ENCODE data around the gene TNFRSF8. TPM values are rescaled to one million over a fixed set of nuclear protein-coding genes. Genes with fewer than 3 reads are reported as not detected.

TNFRSF8 gene
- polyA plus RNA-seq, 1 of the 3 experiments (the other 2 are of a cell fraction), result 0.07 TPM

GRCh38 chr1:12141163-12141850 is 78.2 kb downstream of the TNFRSF8 start (continued):
- no peak for TF ChIP-seq USF1 (IDR thresholded peaks at IDR 0.05; ENCODE audit: borderline replicate concordance, low read depth)
- TF ChIP-seq ELF1 (IDR thresholded peaks at IDR 0.05), result no peak
- TF ChIP-seq TAF1 (IDR thresholded peaks at IDR 0.05; ENCODE audit: borderline replicate concordance, low read depth, low read length), result no peak
- TF ChIP-seq USF2 (IDR thresholded peaks at IDR 0.05; ENCODE audit: borderline replicate concordance, low read depth, low read length), result no peak
- TF ChIP-seq PBX3 (IDR thresholded peaks at IDR 0.05), result no peak
- no peak for TF ChIP-seq POLR2AphosphoS5 (IDR thresholded peaks at IDR 0.05; ENCODE audit: low read depth, low read length)
- TF ChIP-seq MXI1 (IDR thresholded peaks at IDR 0.05; ENCODE audit: low read depth, low read length), result no peak
- no peak for TF ChIP-seq RXRA (IDR thresholded peaks at IDR 0.05; ENCODE audit: borderline replicate concordance, low read depth)
- TF ChIP-seq EP300 (IDR thresholded peaks at IDR 0.05; ENCODE audit: borderline replicate concordance in 1 of 2, low read depth in 1 of 2, low read length in 1 of 2), result no peak
- no peak for TF ChIP-seq RCOR1 (IDR thresholded peaks at IDR 0.05; ENCODE audit: low read length)
- no peak for TF ChIP-seq RFX5 (IDR thresholded peaks at IDR 0.05; ENCODE audit: low read length)

GRCh38 chr1:12142141-12142823 is 79.2 kb downstream of the TNFRSF8 start:
- Histone ChIP-seq H3K36me3 (replicated peaks in 1 of 2; ENCODE audit: control insufficient read depth in 1 of 2, insufficient read depth in 2 of 2, low read length in 1 of 2) (no peaks in the 10 kb centered on the region), H3K27ac (ENCODE audit: low read depth in 2 of 2, low read length in 1 of 2) (no peak overlapping the region), H3K79me2 (ENCODE audit: insufficient read depth) (no peaks in the 10 kb centered on the region), H3K9ac (no peak overlapping the region), H3K4me1 (ENCODE audit: control insufficient read depth in 1 of 2, insufficient read depth in 2 of 2, low read depth in 1 of 2, low read length in 1 of 2) (no peaks in the 10 kb centered on the region; a peak in 1 of 4 replicates), H3K4me3 (ENCODE audit: low read depth in 2 of 2, low read length in 1 of 2) (no peak overlapping the region), H4K20me1 (ENCODE audit: insufficient read depth) (no peaks in the 10 kb centered on the region), H3K9me2 (no peaks in the 10 kb centered on the region), H3F3A (replicated peaks; ENCODE audit: insufficient read depth) (no peaks in the 10 kb centered on the region), H3K9me3 (no peaks in the 10 kb centered on the region), H2AFZ (ENCODE audit: low read depth) (no peak overlapping the region), H3K27me3 (ENCODE audit: insufficient read depth) (no peaks in the 10 kb centered on the region), H3K4me2 (no peak overlapping the region)
- ChIA-PET CTCF (interaction anchor here (0.9 to 9.6 kb wide), 5 partner anchors 10 to 60 kb away, joined by 3 to 98 read pairs (median 3); no protein-coding TSS in a partner anchor), POLR2A (no interaction called here)
- TF ChIP-seq NFIC (IDR thresholded peaks at IDR 0.05; ENCODE audit: borderline replicate concordance) (no peak), TEAD4 (IDR thresholded peaks at IDR 0.05; ENCODE audit: borderline replicate concordance, insufficient read depth) (no peak), USF2 (IDR thresholded peaks at IDR 0.05; ENCODE audit: borderline replicate concordance, low read depth, low read length) (no peak), EZH2phosphoT487 (IDR thresholded peaks at IDR 0.05; ENCODE audit: borderline replicate concordance, low read depth) (no peak), FOXJ3 (CRISPR knock-in tag; IDR thresholded peaks at IDR 0.05) (no peak), RCOR1 (IDR thresholded peaks at IDR 0.05; ENCODE audit: low read length) (no peak), NRF1 (IDR thresholded peaks at IDR 0.05; ENCODE audit: low read depth, low read length) (no peak), RFX5 (IDR thresholded peaks at IDR 0.05; ENCODE audit: low read length) (no peak), JUND (IDR thresholded peaks at IDR 0.05) (no peak), EP300 (IDR thresholded peaks at IDR 0.05; ENCODE audit: borderline replicate concordance in 1 of 2, low read depth in 1 of 2, low read length in 1 of 2) (no peak), YY1 (IDR thresholded peaks at IDR 0.05; ENCODE audit: low read depth) (no peak), MEF2A (IDR thresholded peaks at IDR 0.05; ENCODE audit: borderline replicate concordance, low read depth) (no peak), TAF1 (IDR thresholded peaks at IDR 0.05; ENCODE audit: borderline replicate concordance, low read depth, low read length) (no peak), ZBTB33 (IDR thresholded peaks at IDR 0.05; ENCODE audit: borderline replicate concordance, low read depth) (no peak), FOSL2 (IDR thresholded peaks at IDR 0.05; ENCODE audit: borderline replicate concordance, low read depth) (no peak), RXRA (IDR thresholded peaks at IDR 0.05; ENCODE audit: borderline replicate concordance, low read depth) (no peak)
- WGBS (ENCODE audit: low lambda C conversion rate), result 87% methylated on average over 15 of the region's 18 CpGs
- no peak for DNase-seq
